Muscle layer of duodenum (tissue), 2 donors: Measurements from ENCODE around the gene SLC38A10.

Experiments
- H3K27ac ChIP-seq: one replicate; pipeline ENCODE4 v1.7.0; 2013; ENCODE audit warnings: mild to moderate bottlenecking, low read length
- H3K27me3 ChIP-seq: one replicate; pipeline ENCODE4 v1.7.0; 2013; ENCODE audit warnings: low read depth, mild to moderate bottlenecking, control low read depth, low read length
- H3K36me3 ChIP-seq, 2 donors: one replicate each; pipeline ENCODE4 v1.7.0; 2013; ENCODE audit warnings: low read length in 2 of 2, control low read depth in 1 of 2, mild to moderate bottlenecking in 1 of 2; ENCODE audit not compliant: insufficient read depth in 2 of 2, control insufficient read depth in 1 of 2
- H3K4me1 ChIP-seq, 2 donors: one replicate each; pipeline ENCODE4 v1.7.0; 2013; ENCODE audit warnings: low read length in 2 of 2, mild to moderate bottlenecking in 2 of 2, control low read depth in 1 of 2, moderate library complexity in 1 of 2; ENCODE audit not compliant: insufficient read depth in 2 of 2, control insufficient read depth in 1 of 2
- H3K4me3 ChIP-seq, 2 donors: one replicate each; pipeline ENCODE4 v1.7.0; 2013; ENCODE audit warnings: low read length in 2 of 2, low read depth in 1 of 2, mild to moderate bottlenecking in 1 of 2
- H3K9me3 ChIP-seq, 2 donors: one replicate each; pipeline ENCODE4 v1.7.0; 2013; ENCODE audit warnings: low read length in 2 of 2, control low read depth in 1 of 2, mild to moderate bottlenecking in 1 of 2; ENCODE audit not compliant: control insufficient read depth in 1 of 2
- donor health status: healthy.

Gene SLC38A10

DNA sequence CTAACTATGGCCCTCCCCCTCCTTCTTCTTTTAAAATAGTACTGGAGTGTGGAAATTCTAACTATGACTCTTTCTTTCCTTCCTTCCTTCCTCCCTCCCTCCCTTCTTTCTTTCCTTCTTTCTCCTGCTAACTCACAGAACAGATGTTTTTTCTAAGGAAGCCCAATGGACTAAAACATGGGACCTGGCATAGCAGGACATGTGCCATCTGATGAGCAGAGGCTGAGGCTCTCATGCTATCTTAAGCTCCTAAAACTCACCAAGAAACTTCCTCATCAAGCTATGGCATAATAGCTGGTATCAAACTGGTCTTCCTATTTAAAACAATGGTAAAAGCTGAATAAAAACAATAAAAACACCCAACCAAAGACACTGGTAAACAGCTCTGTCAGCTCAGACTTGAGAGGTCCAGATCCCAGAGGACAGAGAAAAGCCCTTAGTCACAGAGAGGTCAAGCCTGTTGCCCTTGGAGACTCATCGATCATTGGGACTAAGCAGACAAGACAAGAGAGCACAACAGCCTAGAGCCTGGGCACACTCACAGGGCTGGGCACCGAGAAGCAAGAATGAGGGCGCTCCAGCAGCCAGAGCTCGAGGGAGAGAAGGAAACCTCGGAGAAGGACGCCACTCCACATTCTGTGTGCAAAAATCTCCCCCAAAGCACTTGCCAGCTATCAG is 27.6 kb downstream of the SLC38A10 start:
- no peak overlapping the region for H3K27ac ChIP-seq
- peaks cover 27 to 65% of the 10 kb centered on the region in 2 donors for H3K36me3 ChIP-seq
- no peak overlapping the region for H3K4me3 ChIP-seq
- no peaks in the 10 kb centered on the region for H3K27me3 ChIP-seq
- no peaks in the 10 kb centered on the region for H3K9me3 ChIP-seq
- H3K4me1 ChIP-seq = no peaks in the 10 kb centered on the region

DNA sequence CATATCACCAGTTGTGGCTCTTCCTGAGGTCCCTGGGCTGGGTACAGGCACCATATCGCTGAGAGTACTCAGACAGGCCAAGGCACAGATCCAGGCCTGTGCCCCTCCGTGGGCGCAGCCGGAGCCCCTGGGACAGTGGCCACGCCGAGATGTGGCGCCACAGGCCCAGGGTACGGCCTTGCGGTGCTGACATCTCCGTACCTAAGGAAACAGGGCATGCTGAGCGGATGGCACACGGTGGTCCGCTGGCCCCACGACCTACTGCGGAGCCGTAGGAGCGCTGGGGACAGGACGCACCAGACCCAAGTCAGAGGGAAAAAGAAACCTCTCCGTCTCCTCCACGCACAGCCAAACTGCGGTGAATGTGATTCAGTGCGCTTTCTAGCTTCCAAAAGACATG is 29.5 kb downstream of the SLC38A10 start:
- Histone ChIP-seq H3K9me3 (no peaks in the 10 kb centered on the region), H3K27ac (no peak overlapping the region), H3K36me3 (peaks cover 36 to 71% of the 10 kb centered on the region in 2 donors)

DNA sequence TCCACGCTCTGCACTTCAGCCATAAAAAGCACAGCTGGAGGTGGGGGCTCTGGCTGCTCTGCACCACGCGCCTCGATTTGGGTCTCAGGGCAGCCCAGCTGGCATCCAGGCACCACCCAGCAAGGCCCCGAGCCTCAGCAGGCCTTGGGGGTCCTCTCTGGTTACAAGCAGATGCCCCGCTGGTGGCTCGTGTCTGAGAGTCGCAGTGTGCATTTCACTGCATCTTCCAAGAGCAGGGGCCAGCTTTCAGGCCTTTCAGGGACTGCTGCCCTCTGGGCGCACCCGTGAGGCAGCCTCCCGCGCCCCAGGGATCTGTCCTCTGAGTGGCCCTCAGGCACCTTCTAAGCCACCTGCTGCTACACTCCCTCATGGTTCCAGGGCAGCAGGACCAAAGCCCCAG is 30.5 kb downstream of the SLC38A10 start:
- Histone ChIP-seq H3K4me3 (no peak overlapping the region), H3K27ac (no peak overlapping the region), H3K4me1 (no peaks in the 10 kb centered on the region), H3K27me3 (no peaks in the 10 kb centered on the region), H3K9me3 (no peaks in the 10 kb centered on the region), H3K36me3 (peaks cover 34 to 75% of the 10 kb centered on the region in 2 donors)

More for the DNA sequence above, 29.5 kb downstream of the SLC38A10 start:
- Histone ChIP-seq H3K4me3 (no peak overlapping the region), H3K4me1 (no peaks in the 10 kb centered on the region), H3K27me3 (no peaks in the 10 kb centered on the region)

DNA sequence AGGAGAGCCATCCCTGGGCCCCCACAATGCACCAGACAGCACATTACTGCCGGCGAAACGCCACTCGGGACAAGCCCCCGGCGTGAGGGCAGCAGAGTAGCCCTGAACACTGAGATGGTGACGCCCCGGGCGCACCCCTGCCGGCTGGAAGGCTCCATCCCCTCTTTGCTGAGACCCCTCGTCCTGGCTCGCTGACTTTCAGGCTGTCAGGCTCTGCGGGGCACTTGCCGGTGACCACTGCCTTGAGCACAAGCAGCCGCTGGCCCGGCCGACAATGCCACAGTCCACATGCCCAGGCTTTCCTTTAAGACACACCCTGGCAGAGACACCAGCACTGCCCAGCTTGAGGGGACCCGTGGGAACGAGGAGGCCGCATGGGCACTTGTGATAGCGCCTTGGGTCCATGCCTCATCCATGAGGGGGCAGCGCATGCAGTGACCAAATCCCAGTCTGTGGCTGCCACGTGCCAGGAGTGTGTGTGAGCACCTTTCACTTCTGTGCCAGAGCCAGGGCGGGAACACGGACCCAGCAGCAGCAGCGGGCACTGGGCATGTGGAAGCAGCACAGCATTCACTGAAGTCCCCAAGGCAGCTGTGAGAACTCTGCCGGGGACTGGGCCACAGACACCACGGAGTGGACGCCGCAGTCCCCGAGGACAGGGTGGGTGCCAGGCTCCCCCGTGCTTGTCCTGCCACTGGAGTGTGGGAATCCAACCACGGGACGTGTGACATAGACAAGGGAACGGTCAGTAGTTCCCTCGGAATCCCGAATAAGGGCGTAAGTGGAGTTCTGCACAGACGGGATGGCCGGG is 31.5 kb downstream of the SLC38A10 start:
- Histone ChIP-seq H3K9me3 (no peaks in the 10 kb centered on the region), H3K4me3 (no peak overlapping the region), H3K4me1 (no peaks in the 10 kb centered on the region), H3K36me3 (peaks cover 30 to 76% of the 10 kb centered on the region in 2 donors), H3K27ac (no peak overlapping the region), H3K27me3 (no peaks in the 10 kb centered on the region)

DNA sequence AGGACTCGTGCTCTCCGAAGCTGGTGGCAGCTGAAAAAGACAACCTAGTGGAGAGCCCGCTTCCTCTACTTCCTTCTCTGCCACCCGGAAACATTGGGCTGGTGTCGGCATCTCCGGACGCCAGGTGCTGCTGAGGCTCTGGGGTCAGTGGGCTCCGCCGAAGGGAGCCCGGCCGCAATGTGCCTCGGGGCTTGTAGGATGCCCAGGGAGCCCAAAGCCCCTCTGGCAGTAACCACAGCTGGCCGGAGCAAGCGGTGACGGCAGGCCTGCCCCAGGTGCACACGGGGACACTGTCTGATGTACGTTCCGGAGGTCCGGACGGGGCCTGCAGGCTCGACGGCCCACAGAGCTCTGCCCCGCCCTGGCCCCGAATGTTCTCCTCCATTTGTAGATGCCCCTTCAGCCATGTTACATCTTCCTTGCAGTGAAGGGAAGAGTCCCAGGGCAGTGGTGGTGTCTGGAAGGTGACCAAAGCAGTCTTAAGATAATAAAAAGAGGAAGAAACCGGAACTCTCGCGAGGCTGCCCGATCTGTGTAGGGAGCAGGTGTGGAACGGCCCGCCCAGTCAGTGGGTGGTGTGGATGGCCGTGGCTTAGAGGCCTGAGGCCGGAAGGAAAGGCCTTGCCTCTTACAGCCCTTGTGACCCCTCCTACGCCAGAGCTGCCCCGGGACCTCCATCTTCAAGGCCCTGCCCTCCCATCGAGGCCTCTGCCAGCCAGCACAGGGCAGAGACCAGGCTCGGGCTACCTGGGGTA is 33.3 kb downstream of the SLC38A10 start:
- Histone ChIP-seq H3K9me3 (no peaks in the 10 kb centered on the region), H3K4me3 (no peak overlapping the region), H3K4me1 (no peaks in the 10 kb centered on the region), H3K36me3 (peaks cover 29 to 87% of the 10 kb centered on the region in 2 donors), H3K27ac (no peak overlapping the region), H3K27me3 (no peaks in the 10 kb centered on the region)

DNA sequence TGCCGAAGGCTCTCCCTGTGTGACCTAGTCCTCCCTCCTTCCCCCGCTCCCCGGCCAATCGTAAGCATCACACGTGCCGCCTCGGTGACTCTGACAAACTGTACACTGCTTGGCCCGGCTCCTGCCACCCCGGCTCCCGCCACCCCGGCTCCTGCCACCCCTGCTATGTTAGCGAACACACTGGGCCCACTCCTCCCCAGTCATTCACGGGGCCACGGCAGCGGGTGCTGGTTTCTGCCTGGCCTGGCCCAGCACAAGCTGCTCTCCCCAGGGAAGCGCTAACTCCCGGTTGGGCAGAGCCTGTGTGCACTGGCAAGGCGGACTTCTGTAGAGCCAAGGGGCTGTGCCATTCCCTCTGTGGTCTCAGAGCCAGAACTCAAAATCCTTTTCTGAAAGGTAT is 34.0 kb downstream of the SLC38A10 start:
- Histone ChIP-seq H3K4me1 (peaks cover 0 to 2% of the 10 kb centered on the region in 2 donors), H3K27ac (no peak overlapping the region), H3K27me3 (no peaks in the 10 kb centered on the region), H3K36me3 (peaks cover 33 to 87% of the 10 kb centered on the region in 2 donors), H3K4me3 (no peak overlapping the region), H3K9me3 (no peaks in the 10 kb centered on the region)

DNA sequence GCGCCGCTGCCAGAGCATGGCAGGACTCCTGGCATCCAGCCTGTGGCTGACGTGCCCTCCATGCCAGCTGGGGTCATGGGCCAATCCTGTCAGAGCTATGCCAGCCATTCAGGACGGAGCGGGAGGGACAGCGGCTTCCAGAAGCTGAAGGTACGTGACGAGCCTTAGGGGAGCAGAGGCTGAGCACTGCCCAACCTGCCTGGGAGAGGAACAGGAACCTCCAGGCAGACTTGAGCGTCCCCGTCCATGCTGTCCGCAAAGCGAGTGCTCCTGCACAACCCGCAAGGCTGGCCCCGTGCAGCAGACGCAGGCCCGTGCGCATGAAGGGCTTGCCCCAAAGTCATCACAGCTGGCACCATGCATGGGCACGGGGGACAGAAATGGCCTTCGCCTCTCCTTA is 34.5 kb downstream of the SLC38A10 start:
- Histone ChIP-seq H3K4me1 (peaks cover 0 to 5% of the 10 kb centered on the region in 2 donors), H3K4me3 (no peak overlapping the region), H3K27ac (no peak overlapping the region), H3K36me3 (peaks cover 31 to 84% of the 10 kb centered on the region in 2 donors), H3K27me3 (no peaks in the 10 kb centered on the region), H3K9me3 (no peaks in the 10 kb centered on the region)

DNA sequence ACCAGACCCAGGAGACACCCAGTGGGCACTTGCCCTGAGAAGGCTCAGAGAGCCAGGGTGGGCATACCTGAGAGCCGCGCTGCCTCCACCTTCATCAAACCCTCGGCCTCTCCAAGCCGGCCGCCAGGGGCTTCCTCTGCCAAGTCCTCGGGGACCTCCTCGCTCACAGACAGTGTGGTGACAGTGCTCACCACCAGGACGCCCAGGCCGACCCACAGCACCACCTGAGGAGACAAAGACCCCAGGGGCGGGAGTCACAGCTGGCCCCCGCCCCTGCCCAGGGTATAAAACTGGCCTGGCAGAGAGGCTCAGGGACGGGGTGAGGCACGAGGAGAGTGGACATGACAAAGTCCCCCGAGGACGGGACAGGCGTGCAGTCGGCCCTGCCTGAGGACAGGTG is 34.9 kb downstream of the SLC38A10 start:
- Histone ChIP-seq H3K36me3 (peaks cover 26 to 79% of the 10 kb centered on the region in 2 donors), H3K27me3 (no peaks in the 10 kb centered on the region), H3K4me1 (peaks cover 4 to 9% of the 10 kb centered on the region in 2 donors)

DNA sequence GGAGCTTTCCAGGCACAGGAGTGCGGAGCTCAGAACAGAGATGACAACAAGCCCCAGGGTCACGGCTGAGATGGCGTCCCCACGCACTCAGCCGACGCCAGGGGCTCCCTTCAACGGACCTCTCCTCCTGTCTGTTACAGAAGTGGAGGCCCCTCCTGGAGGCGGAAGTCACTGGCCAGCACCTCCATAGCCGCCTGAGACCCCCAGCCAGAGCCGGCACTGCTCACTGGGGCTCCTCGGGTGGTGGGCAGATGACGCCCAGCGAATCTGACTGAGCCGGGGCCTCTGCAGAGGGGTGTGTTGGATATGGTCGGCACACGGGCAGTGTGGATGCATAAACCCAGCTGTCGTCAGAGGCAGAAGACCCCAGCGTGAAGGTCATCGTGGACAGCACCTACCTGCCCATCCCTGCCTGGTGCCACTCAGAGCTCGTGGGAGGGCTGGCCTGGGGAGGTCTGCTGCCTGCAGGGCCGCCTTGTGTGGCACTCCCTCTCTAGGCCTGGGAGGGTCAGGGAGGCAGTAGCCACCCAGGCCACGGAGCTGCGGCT is 36.0 kb downstream of the SLC38A10 start:
- H3K9me3 ChIP-seq = no peaks in the 10 kb centered on the region
- peaks cover 26 to 69% of the 10 kb centered on the region in 2 donors for H3K36me3 ChIP-seq
- H3K4me1 ChIP-seq = peaks cover 5 to 17% of the 10 kb centered on the region in 2 donors
- no peaks in the 10 kb centered on the region for H3K27me3 ChIP-seq
- H3K27ac ChIP-seq = no peak overlapping the region
- H3K4me3 ChIP-seq = no peak overlapping the region

More for the DNA sequence above, 34.9 kb downstream of the SLC38A10 start:
- Histone ChIP-seq H3K9me3 (no peaks in the 10 kb centered on the region), H3K4me3 (no peak overlapping the region), H3K27ac (no peak overlapping the region)

DNA sequence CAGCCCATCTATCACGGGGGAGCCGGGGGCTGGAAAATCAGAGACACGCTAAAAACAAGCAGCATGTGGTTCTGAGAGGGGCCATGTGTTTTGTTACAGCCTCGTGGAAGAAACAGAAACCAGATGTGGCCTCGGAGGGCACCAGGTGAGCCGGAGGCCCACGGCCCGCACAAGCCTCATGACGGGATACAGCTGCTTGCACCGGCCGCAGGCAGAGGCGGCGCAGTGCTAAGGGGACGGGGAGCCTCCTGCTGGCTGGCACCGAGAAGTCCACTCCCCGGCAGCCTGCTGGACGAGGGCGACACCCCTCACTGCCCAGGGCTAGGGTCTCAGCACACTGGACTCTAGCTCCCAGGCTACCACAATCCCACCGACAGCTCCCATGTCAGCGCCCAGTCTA is 36.8 kb downstream of the SLC38A10 start:
- H3K36me3 ChIP-seq = peaks cover 26 to 61% of the 10 kb centered on the region in 2 donors
- H3K4me3 ChIP-seq = no peak overlapping the region
- no peaks in the 10 kb centered on the region for H3K27me3 ChIP-seq
- H3K9me3 ChIP-seq = no peaks in the 10 kb centered on the region
- H3K27ac ChIP-seq = no peak overlapping the region
- H3K4me1 ChIP-seq = peaks cover 5 to 17% of the 10 kb centered on the region in 2 donors

DNA sequence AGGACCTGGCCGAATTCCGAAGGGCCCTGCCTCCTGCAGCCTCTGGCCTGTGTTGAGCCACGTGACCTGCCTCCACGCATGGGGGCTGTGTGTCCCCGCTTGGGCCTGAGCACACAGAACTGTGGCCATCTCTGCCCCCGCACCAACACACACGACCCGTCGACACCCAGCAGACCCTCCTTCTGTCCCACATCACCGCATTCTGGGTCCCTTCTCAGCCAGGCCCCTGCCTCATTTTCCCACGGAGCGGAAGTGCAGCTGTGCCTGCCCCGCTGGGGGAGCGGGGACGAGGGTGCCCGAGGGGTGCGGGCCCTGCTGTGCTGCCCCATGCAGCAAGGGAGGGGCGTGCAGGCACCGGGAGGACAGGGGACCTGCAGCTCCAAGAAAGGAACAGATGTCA is 37.6 kb downstream of the SLC38A10 start:
- Histone ChIP-seq H3K36me3 (peaks cover 26 to 60% of the 10 kb centered on the region in 2 donors), H3K27ac (no peak overlapping the region), H3K27me3 (no peaks in the 10 kb centered on the region)

More for the DNA sequence above, 37.6 kb downstream of the SLC38A10 start:
- Histone ChIP-seq H3K9me3 (no peaks in the 10 kb centered on the region), H3K4me1 (peaks cover 5 to 17% of the 10 kb centered on the region in 2 donors), H3K4me3 (no peak overlapping the region)
